ENCODE results near the gene KIR3DL1.
"Not testable (repeated sequence)": the region's sequence is repeated elsewhere in the genome, so short reads cannot be mapped to it uniquely, and the experiment has no call there.

Gene KIR3DL1

GRCh38 chr19:54824416-54824815 lies 8.1 kb downstream of the KIR3DL1 start:
- H3K4me1 ChIP-seq (ENCODE audit: insufficient read depth, low read length); H3K9ac ChIP-seq (ENCODE audit: low read depth, low read length); H3K27ac ChIP-seq (ENCODE audit: low read length); H3K36me3 ChIP-seq (ENCODE audit: insufficient read depth, low read depth, low read length); H3K27me3 ChIP-seq (ENCODE audit: insufficient read depth, low read length); H3K4me3 ChIP-seq (ENCODE audit: low read length): not testable (repeated sequence)
- H3K9me3 ChIP-seq (ENCODE audit: insufficient read depth, low read depth, low read length), result peaks cover 44% of the 10 kb centered on the region

- H3K4me1 ChIP-seq (ENCODE audit: insufficient read depth, low read length); H3K36me3 ChIP-seq (ENCODE audit: insufficient read depth, low read depth, low read length); H3K27ac ChIP-seq (ENCODE audit: low read length); H3K27me3 ChIP-seq (ENCODE audit: insufficient read depth, low read length); H3K4me3 ChIP-seq (ENCODE audit: low read length); H3K9ac ChIP-seq (ENCODE audit: low read depth, low read length): not testable (repeated sequence)
- peaks cover 41% of the 10 kb centered on the region for H3K9me3 ChIP-seq (ENCODE audit: insufficient read depth, low read depth, low read length)
Observed at GRCh38 chr19:54825326-54825725, 9.1 kb downstream of the KIR3DL1 start.

- H3K27ac ChIP-seq (ENCODE audit: low read length); H3K4me3 ChIP-seq (ENCODE audit: low read length); H3K9ac ChIP-seq (ENCODE audit: low read depth, low read length); H3K36me3 ChIP-seq (ENCODE audit: insufficient read depth, low read depth, low read length); H3K4me1 ChIP-seq (ENCODE audit: insufficient read depth, low read length); H3K27me3 ChIP-seq (ENCODE audit: insufficient read depth, low read length): not testable (repeated sequence)
- peaks cover 42% of the 10 kb centered on the region for H3K9me3 ChIP-seq (ENCODE audit: insufficient read depth, low read depth, low read length)
Observed at GRCh38 chr19:54828064-54828463, 11.8 kb downstream of the KIR3DL1 start.

GRCh38 chr19:54832496-54832895 lies 16.2 kb downstream of the KIR3DL1 start, which contains the start of gene KIR2DS4:
Gene KIR2DS4 (plus strand): TSS chr19:54832676.
- not testable (repeated sequence) for H3K9ac ChIP-seq (ENCODE audit: low read depth, low read length); H3K36me3 ChIP-seq (ENCODE audit: insufficient read depth, low read depth, low read length); H3K4me3 ChIP-seq (ENCODE audit: low read length); H3K4me1 ChIP-seq (ENCODE audit: insufficient read depth, low read length); H3K27ac ChIP-seq (ENCODE audit: low read length); H3K27me3 ChIP-seq (ENCODE audit: insufficient read depth, low read length)
- peaks cover 67% of the 10 kb centered on the region for H3K9me3 ChIP-seq (ENCODE audit: insufficient read depth, low read depth, low read length)

DNA sequence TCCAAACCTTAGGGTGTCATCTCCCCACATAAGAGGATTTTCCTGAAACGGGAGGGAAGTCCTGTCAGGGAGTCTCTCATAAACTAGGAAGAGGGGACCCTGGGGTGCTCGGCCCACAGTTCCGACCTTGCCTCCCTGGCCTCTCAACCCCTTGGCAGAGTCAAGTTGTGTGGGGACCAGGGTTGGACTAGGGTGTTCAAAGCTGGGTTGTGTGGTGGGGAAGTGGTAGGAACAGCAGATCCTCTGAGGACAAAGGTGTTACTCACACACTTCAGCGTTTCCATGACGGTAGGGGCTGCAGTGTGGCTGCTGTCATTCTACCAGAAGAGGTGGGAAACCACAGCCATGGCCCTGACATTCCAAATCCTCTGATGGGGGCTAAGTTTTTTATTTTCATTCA lies 18.9 kb downstream of the KIR3DL1 start:
- H3K9me3 ChIP-seq (ENCODE audit: insufficient read depth, low read depth, low read length), result peaks cover 69% of the 10 kb centered on the region
- not testable (repeated sequence) for H3K27me3 ChIP-seq (ENCODE audit: insufficient read depth, low read length); H3K4me3 ChIP-seq (ENCODE audit: low read length)

DNA sequence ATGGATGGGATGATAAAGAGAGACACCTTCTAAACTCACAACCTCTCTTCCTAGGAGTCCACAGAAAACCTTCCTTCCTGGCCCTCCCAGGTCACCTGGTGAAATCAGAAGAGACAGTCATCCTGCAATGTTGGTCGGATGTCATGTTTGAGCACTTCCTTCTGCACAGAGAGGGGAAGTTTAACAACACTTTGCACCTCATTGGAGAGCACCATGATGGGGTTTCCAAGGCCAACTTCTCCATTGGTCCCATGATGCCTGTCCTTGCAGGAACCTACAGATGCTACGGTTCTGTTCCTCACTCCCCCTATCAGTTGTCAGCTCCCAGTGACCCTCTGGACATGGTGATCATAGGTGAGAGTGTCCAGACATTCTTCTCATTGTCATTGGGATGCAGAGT lies 21.3 kb downstream of the KIR3DL1 start:
- peaks cover 54% of the 10 kb centered on the region for H3K9me3 ChIP-seq (ENCODE audit: insufficient read depth, low read depth, low read length)
- not testable (repeated sequence) for H3K9ac ChIP-seq (ENCODE audit: low read depth, low read length); H3K36me3 ChIP-seq (ENCODE audit: insufficient read depth, low read depth, low read length); H3K4me3 ChIP-seq (ENCODE audit: low read length); H3K27me3 ChIP-seq (ENCODE audit: insufficient read depth, low read length); H3K27ac ChIP-seq (ENCODE audit: low read length); H3K4me1 ChIP-seq (ENCODE audit: insufficient read depth, low read length)

More for the DNA sequence above, 18.9 kb downstream of the KIR3DL1 start:
- not testable (repeated sequence) for H3K27ac ChIP-seq (ENCODE audit: low read length); H3K4me1 ChIP-seq (ENCODE audit: insufficient read depth, low read length); H3K9ac ChIP-seq (ENCODE audit: low read depth, low read length); H3K36me3 ChIP-seq (ENCODE audit: insufficient read depth, low read depth, low read length)

GRCh38 chr19:54843171-54843570 lies 26.9 kb downstream of the KIR3DL1 start:
- not testable (repeated sequence) for H3K36me3 ChIP-seq (ENCODE audit: insufficient read depth, low read depth, low read length); H3K4me3 ChIP-seq (ENCODE audit: low read length); H3K27ac ChIP-seq (ENCODE audit: low read length); H3K9ac ChIP-seq (ENCODE audit: low read depth, low read length); H3K27me3 ChIP-seq (ENCODE audit: insufficient read depth, low read length); H3K4me1 ChIP-seq (ENCODE audit: insufficient read depth, low read length)
- peaks cover 28% of the 10 kb centered on the region for H3K9me3 ChIP-seq (ENCODE audit: insufficient read depth, low read depth, low read length)

DNA sequence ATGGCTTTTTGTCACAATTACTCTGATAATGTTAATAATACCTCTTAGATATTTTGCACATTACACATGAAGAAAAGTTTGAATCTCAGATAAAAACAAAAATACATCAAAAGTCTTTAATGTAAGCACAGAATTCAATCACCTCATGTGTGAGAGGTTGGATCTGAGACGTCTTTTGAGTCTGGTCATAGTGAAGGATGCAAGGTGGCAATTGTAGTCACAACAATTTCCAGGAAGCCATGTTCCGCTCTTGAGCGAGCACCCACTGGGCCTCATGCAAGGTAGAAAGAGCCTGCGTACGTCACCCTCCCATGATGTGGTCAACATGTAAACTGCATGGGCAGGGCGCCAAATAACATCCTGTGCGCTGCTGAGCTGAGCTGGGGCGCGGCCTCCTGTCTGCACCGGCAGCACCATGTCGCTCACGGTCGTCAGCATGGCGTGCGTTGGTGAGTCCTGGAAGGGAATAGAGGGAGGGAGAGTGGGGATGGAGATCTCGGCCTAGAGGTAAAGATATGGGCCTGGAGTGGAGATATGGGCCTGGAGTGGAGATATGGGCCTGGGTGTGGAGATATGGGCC lies 33.9 kb downstream of the KIR3DL1 start, which contains the start of gene KIR3DL2:
TSS of gene KIR3DL2 (plus strand) at position 383 of the 580 bp plus-strand sequence. CDS start at position 416, 33 bp downstream.
- H3K27ac ChIP-seq (ENCODE audit: low read length); H3K4me3 ChIP-seq (ENCODE audit: low read length); H3K36me3 ChIP-seq (ENCODE audit: insufficient read depth, low read depth, low read length); H3K27me3 ChIP-seq (ENCODE audit: insufficient read depth, low read length); H3K9ac ChIP-seq (ENCODE audit: low read depth, low read length); H3K4me1 ChIP-seq (ENCODE audit: insufficient read depth, low read length): not testable (repeated sequence)
- peaks cover 79% of the 10 kb centered on the region for H3K9me3 ChIP-seq (ENCODE audit: insufficient read depth, low read depth, low read length)

- Histone ChIP-seq H3K4me1 (ENCODE audit: insufficient read depth, low read length) (no peaks in the 10 kb centered on the region), H3K9ac (ENCODE audit: low read depth, low read length) (no peak overlapping the region), H3K27ac (ENCODE audit: low read length) (no peak overlapping the region), H3K9me3 (ENCODE audit: insufficient read depth, low read depth, low read length) (peaks cover 81% of the 10 kb centered on the region), H3K27me3 (ENCODE audit: insufficient read depth, low read length) (no peaks in the 10 kb centered on the region), H3K4me3 (ENCODE audit: low read length) (no peak overlapping the region), H3K36me3 (ENCODE audit: insufficient read depth, low read depth, low read length) (no peaks in the 10 kb centered on the region)
Observed at GRCh38 chr19:54850930-54851329, 34.7 kb downstream of the KIR3DL1 start.

DNA sequence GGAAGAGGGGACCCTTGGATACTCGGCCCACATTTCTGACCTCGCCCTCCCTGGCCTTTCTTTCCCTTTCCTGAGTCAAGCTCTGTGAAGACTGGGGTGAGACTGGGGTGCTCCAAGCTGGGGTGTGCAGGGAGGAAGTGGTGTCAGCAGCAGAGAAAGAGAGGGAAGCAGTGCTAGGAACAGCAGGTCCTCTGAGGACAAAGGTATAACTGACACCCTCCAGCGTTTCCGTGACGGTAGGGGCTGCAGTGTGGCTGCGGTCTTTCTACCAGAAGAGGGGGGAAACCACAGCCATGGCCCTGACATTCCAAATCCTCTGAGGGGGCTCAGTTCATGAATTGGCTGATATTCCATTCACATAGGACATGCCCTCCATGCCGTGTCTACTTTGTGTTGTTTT lies 35.1 kb downstream of the KIR3DL1 start:
- H3K36me3 ChIP-seq (ENCODE audit: insufficient read depth, low read depth, low read length), result no peaks in the 10 kb centered on the region
- H3K9ac ChIP-seq (ENCODE audit: low read depth, low read length), result no peak overlapping the region
- H3K4me1 ChIP-seq (ENCODE audit: insufficient read depth, low read length), result no peaks in the 10 kb centered on the region
- no peaks in the 10 kb centered on the region for H3K27me3 ChIP-seq (ENCODE audit: insufficient read depth, low read length)
- peaks cover 81% of the 10 kb centered on the region for H3K9me3 ChIP-seq (ENCODE audit: insufficient read depth, low read depth, low read length)
- no peak overlapping the region for H3K27ac ChIP-seq (ENCODE audit: low read length)
- no peak overlapping the region for H3K4me3 ChIP-seq (ENCODE audit: low read length)

- H3K9me3 ChIP-seq (ENCODE audit: insufficient read depth, low read depth, low read length), result peaks cover 74% of the 10 kb centered on the region
- not testable (repeated sequence) for H3K36me3 ChIP-seq (ENCODE audit: insufficient read depth, low read depth, low read length); H3K4me1 ChIP-seq (ENCODE audit: insufficient read depth, low read length); H3K9ac ChIP-seq (ENCODE audit: low read depth, low read length); H3K27ac ChIP-seq (ENCODE audit: low read length); H3K4me3 ChIP-seq (ENCODE audit: low read length); H3K27me3 ChIP-seq (ENCODE audit: insufficient read depth, low read length)
Observed at GRCh38 chr19:54855241-54855640, 39.0 kb downstream of the KIR3DL1 start.

DNA sequence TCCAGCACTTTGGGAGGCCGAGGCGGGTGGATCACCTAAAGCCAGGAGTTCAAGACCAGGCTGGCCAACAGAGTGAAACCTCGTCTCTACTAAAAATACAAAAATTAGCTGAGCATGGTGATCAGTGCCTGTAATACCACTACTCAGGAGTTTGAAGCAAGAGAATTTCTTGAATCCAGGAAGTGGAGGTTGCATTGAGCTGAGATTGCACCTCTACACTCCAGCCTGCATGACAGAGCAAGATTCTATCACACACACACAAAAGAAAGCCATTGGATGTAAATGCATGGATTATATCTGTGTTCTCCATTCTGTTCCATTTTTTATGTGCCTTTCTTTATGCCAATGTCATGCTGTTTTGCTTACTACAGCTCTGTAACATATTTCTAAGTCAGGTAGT lies 42.2 kb downstream of the KIR3DL1 start:
- H3K4me1 ChIP-seq (ENCODE audit: insufficient read depth, low read length); H3K27me3 ChIP-seq (ENCODE audit: insufficient read depth, low read length); H3K4me3 ChIP-seq (ENCODE audit: low read length); H3K9ac ChIP-seq (ENCODE audit: low read depth, low read length); H3K36me3 ChIP-seq (ENCODE audit: insufficient read depth, low read depth, low read length); H3K27ac ChIP-seq (ENCODE audit: low read length): not testable (repeated sequence)
- H3K9me3 ChIP-seq (ENCODE audit: insufficient read depth, low read depth, low read length), result peaks cover 51% of the 10 kb centered on the region

Measured in iPS-20b (cell line).